ENCODE data around the gene CWC27.
"Not testable (repeated sequence)": the region's sequence is repeated elsewhere in the genome, so short reads cannot be mapped to it uniquely, and the experiment has no call there.

The CWC27 gene

GRCh38 chr5:64925123-64925522 is 156.4 kb downstream of the CWC27 start:
- Histone ChIP-seq H3K9me3 (ENCODE audit: control insufficient read depth, low read length) (no peaks in the 10 kb centered on the region), H3K36me3 (ENCODE audit: control insufficient read depth, insufficient read depth, low read length) (peaks cover 7% of the 10 kb centered on the region), H3K4me3 (ENCODE audit: insufficient read depth, low read depth, low read length, poor library complexity, severe bottlenecking) (no peak overlapping the region), H3K27me3 (replicated peaks; ENCODE audit: control insufficient read depth, insufficient read depth, low read length, poor library complexity, severe bottlenecking) (no peaks in the 10 kb centered on the region), H3K27ac (ENCODE audit: insufficient read depth, low read length, poor library complexity, severe bottlenecking) (no peak overlapping the region), H3K4me1 (ENCODE audit: control insufficient read depth, insufficient read depth, low read length, poor library complexity, severe bottlenecking) (no peaks in the 10 kb centered on the region)
- DNase-seq, result no peak

DNA sequence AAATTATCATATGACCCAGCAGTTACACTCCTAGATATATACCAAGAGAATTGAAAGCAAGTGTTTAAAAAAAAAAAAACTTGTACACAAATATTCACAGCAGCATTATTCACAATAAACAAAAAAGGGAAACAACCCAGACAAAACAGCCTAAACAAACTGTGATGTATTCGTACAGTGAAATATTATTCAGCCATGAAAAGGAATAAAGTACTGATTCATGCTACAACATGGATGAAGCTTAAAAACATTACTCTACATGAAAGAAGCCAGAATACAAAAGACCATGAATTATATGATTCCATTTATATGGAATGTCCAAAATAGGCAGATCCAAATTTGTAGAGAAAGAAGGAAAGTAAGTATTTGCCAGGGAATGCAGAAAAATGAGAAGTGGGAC is 161.1 kb downstream of the CWC27 start:
- no peak for DNase-seq
- peaks cover 3% of the 10 kb centered on the region for H3K36me3 ChIP-seq (ENCODE audit: control insufficient read depth, insufficient read depth, low read length)
- H3K27ac ChIP-seq (ENCODE audit: insufficient read depth, low read length, poor library complexity, severe bottlenecking), result no peak overlapping the region
- no peak overlapping the region for H3K4me3 ChIP-seq (ENCODE audit: insufficient read depth, low read depth, low read length, poor library complexity, severe bottlenecking)
- H3K27me3 ChIP-seq (replicated peaks; ENCODE audit: control insufficient read depth, insufficient read depth, low read length, poor library complexity, severe bottlenecking), result no peaks in the 10 kb centered on the region
- no peaks in the 10 kb centered on the region for H3K9me3 ChIP-seq (ENCODE audit: control insufficient read depth, low read length)
- H3K4me1 ChIP-seq (ENCODE audit: control insufficient read depth, insufficient read depth, low read length, poor library complexity, severe bottlenecking), result no peaks in the 10 kb centered on the region

DNA sequence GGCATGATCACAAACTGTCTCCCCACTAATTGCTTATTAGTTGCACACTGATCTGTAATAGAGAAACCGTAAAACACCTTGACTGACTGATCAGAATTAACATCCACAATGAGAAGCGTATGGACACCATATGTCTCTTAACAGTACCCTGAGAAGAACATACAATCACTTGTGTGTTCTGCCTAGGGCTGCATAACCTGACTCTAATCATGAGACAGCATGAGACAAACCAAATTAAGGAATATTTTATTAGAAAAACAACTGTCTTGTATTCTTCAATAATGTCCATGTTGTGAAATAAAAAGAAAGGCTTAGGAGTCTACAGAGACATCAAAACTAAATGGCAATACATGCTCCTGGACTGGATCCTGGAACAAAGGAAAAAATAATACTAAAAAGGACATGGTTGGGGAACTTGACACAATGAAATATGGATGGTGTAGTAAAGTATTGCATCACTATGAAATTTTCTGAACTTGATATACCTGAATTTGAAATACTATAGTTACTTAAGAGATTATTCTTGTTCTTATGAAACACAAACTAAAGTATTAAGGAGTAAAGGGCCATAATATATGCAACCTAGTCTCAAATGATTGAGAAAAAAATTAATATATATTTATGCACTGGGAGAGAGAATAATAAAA is 162.1 kb downstream of the CWC27 start:
- H3K9me3 ChIP-seq (ENCODE audit: control insufficient read depth, low read length), result no peaks in the 10 kb centered on the region
- H3K4me3 ChIP-seq (ENCODE audit: insufficient read depth, low read depth, low read length, poor library complexity, severe bottlenecking), result no peak overlapping the region
- no peak for DNase-seq
- no peaks in the 10 kb centered on the region for H3K4me1 ChIP-seq (ENCODE audit: control insufficient read depth, insufficient read depth, low read length, poor library complexity, severe bottlenecking)
- H3K36me3 ChIP-seq (ENCODE audit: control insufficient read depth, insufficient read depth, low read length), result peaks cover 3% of the 10 kb centered on the region
- H3K27me3 ChIP-seq (replicated peaks; ENCODE audit: control insufficient read depth, insufficient read depth, low read length, poor library complexity, severe bottlenecking), result no peaks in the 10 kb centered on the region
- no peak overlapping the region for H3K27ac ChIP-seq (ENCODE audit: insufficient read depth, low read length, poor library complexity, severe bottlenecking)

GRCh38 chr5:64939422-64939771 is 170.7 kb downstream of the CWC27 start:
- not testable (repeated sequence) for H3K36me3 ChIP-seq (ENCODE audit: control insufficient read depth, insufficient read depth, low read length); H3K9me3 ChIP-seq (ENCODE audit: control insufficient read depth, low read length); DNase-seq; H3K27ac ChIP-seq (ENCODE audit: insufficient read depth, low read length, poor library complexity, severe bottlenecking); H3K4me1 ChIP-seq (ENCODE audit: control insufficient read depth, insufficient read depth, low read length, poor library complexity, severe bottlenecking); H3K27me3 ChIP-seq (replicated peaks; ENCODE audit: control insufficient read depth, insufficient read depth, low read length, poor library complexity, severe bottlenecking); H3K4me3 ChIP-seq (ENCODE audit: insufficient read depth, low read depth, low read length, poor library complexity, severe bottlenecking)

GRCh38 chr5:64939772-64940510 is 171.2 kb downstream of the CWC27 start:
- H3K9me3 ChIP-seq (ENCODE audit: control insufficient read depth, low read length), result no peaks in the 10 kb centered on the region
- no peak overlapping the region for H3K27ac ChIP-seq (ENCODE audit: insufficient read depth, low read length, poor library complexity, severe bottlenecking)
- DNase-seq, result no peak
- no peaks in the 10 kb centered on the region for H3K27me3 ChIP-seq (replicated peaks; ENCODE audit: control insufficient read depth, insufficient read depth, low read length, poor library complexity, severe bottlenecking)
- H3K4me1 ChIP-seq (ENCODE audit: control insufficient read depth, insufficient read depth, low read length, poor library complexity, severe bottlenecking), result no peaks in the 10 kb centered on the region
- no peaks in the 10 kb centered on the region for H3K36me3 ChIP-seq (ENCODE audit: control insufficient read depth, insufficient read depth, low read length)
- H3K4me3 ChIP-seq (ENCODE audit: insufficient read depth, low read depth, low read length, poor library complexity, severe bottlenecking), result no peak overlapping the region

- no peaks in the 10 kb centered on the region for H3K27me3 ChIP-seq (replicated peaks; ENCODE audit: control insufficient read depth, insufficient read depth, low read length, poor library complexity, severe bottlenecking)
- no peak for DNase-seq
Measured at GRCh38 chr5:64942460-64942859, 173.7 kb downstream of the CWC27 start.

DNA sequence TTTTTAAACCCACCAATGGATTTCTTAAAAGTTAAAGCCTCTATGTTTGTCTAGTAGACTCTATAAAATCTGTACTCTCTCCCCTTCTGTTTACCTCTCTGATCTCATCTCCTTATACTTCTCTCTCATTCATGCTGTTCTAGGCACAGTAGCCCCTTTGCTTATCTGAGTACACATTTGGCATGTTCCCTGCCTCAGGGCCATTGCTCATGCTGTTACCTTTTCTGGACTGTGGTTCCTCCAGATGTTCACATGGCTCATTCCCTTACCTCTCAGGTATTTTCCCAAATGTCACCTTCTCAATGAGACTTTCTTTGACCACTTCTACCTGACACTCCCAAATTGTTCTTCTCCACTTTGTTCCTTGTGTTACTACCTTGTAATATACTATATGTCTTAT is 176.1 kb downstream of the CWC27 start:
- DNase-seq, result no peak
- no peaks in the 10 kb centered on the region for H3K4me1 ChIP-seq (ENCODE audit: control insufficient read depth, insufficient read depth, low read length, poor library complexity, severe bottlenecking)
- H3K4me3 ChIP-seq (ENCODE audit: insufficient read depth, low read depth, low read length, poor library complexity, severe bottlenecking), result no peak overlapping the region
- H3K9me3 ChIP-seq (ENCODE audit: control insufficient read depth, low read length), result no peaks in the 10 kb centered on the region
- H3K36me3 ChIP-seq (ENCODE audit: control insufficient read depth, insufficient read depth, low read length), result no peaks in the 10 kb centered on the region
- H3K27ac ChIP-seq (ENCODE audit: insufficient read depth, low read length, poor library complexity, severe bottlenecking), result no peak overlapping the region
- no peaks in the 10 kb centered on the region for H3K27me3 ChIP-seq (replicated peaks; ENCODE audit: control insufficient read depth, insufficient read depth, low read length, poor library complexity, severe bottlenecking)

More at GRCh38 chr5:64942460-64942859, 173.7 kb downstream of the CWC27 start:
- no peaks in the 10 kb centered on the region for H3K9me3 ChIP-seq (ENCODE audit: control insufficient read depth, low read length)
- H3K27ac ChIP-seq (ENCODE audit: insufficient read depth, low read length, poor library complexity, severe bottlenecking), result no peak overlapping the region
- no peak overlapping the region for H3K4me3 ChIP-seq (ENCODE audit: insufficient read depth, low read depth, low read length, poor library complexity, severe bottlenecking)
- H3K36me3 ChIP-seq (ENCODE audit: control insufficient read depth, insufficient read depth, low read length), result no peaks in the 10 kb centered on the region
- no peaks in the 10 kb centered on the region for H3K4me1 ChIP-seq (ENCODE audit: control insufficient read depth, insufficient read depth, low read length, poor library complexity, severe bottlenecking)

- no peak for DNase-seq
- Histone ChIP-seq H3K4me3 (ENCODE audit: insufficient read depth, low read depth, low read length, poor library complexity, severe bottlenecking) (no peak overlapping the region), H3K9me3 (ENCODE audit: control insufficient read depth, low read length) (no peaks in the 10 kb centered on the region), H3K36me3 (ENCODE audit: control insufficient read depth, insufficient read depth, low read length) (no peaks in the 10 kb centered on the region), H3K27me3 (replicated peaks; ENCODE audit: control insufficient read depth, insufficient read depth, low read length, poor library complexity, severe bottlenecking) (no peaks in the 10 kb centered on the region), H3K4me1 (ENCODE audit: control insufficient read depth, insufficient read depth, low read length, poor library complexity, severe bottlenecking) (no peaks in the 10 kb centered on the region), H3K27ac (ENCODE audit: insufficient read depth, low read length, poor library complexity, severe bottlenecking) (no peak overlapping the region)
Measured at GRCh38 chr5:64947031-64947430, 178.3 kb downstream of the CWC27 start.

DNA sequence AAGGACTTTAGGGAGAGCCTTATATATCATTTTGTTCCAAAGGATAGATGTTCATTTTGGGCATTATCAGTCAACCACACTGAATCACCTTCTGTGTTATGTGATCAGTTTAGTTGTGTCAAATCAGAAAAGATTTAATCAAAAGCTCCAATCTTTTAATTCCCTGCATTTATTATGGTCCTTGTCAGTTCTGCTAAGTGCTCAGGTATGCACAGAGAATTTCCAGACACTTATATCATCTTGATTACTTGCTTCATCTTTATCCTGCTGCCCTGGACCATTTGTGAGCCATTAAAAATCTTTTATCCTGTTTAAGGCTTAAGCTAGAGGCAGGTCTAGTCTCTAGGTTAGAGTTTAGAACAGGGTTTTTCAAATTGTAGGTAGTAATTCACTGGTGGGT is 179.1 kb downstream of the CWC27 start:
- Histone ChIP-seq H3K4me3 (ENCODE audit: insufficient read depth, low read depth, low read length, poor library complexity, severe bottlenecking) (no peak overlapping the region), H3K27me3 (replicated peaks; ENCODE audit: control insufficient read depth, insufficient read depth, low read length, poor library complexity, severe bottlenecking) (no peaks in the 10 kb centered on the region), H3K36me3 (ENCODE audit: control insufficient read depth, insufficient read depth, low read length) (no peaks in the 10 kb centered on the region), H3K27ac (ENCODE audit: insufficient read depth, low read length, poor library complexity, severe bottlenecking) (no peak overlapping the region), H3K9me3 (ENCODE audit: control insufficient read depth, low read length) (no peaks in the 10 kb centered on the region), H3K4me1 (ENCODE audit: control insufficient read depth, insufficient read depth, low read length, poor library complexity, severe bottlenecking) (no peaks in the 10 kb centered on the region)
- no peak for DNase-seq

DNA sequence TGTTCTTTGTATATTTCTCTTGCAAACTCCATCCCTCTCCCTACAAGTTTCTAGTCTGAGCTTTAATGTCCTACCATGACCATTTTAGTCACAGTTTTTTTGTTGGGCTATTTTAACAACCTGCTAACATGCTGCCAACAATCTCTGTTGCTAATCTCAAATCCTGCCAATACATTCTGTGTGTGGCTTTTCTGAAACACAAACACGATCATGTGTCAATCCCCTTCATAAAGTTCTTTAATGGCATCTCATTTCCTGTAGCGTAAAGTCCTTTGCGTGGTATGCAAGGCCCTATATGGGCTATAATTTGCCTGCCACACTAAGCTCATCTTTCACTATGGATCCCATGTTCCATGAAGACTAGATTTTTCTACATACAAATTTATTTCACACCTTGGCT is 180.6 kb downstream of the CWC27 start:
- H3K9me3 ChIP-seq (ENCODE audit: control insufficient read depth, low read length), result no peaks in the 10 kb centered on the region
- H3K4me3 ChIP-seq (ENCODE audit: insufficient read depth, low read depth, low read length, poor library complexity, severe bottlenecking), result no peak overlapping the region
- H3K36me3 ChIP-seq (ENCODE audit: control insufficient read depth, insufficient read depth, low read length), result no peaks in the 10 kb centered on the region
- DNase-seq, result no peak
- no peaks in the 10 kb centered on the region for H3K4me1 ChIP-seq (ENCODE audit: control insufficient read depth, insufficient read depth, low read length, poor library complexity, severe bottlenecking)
- no peaks in the 10 kb centered on the region for H3K27me3 ChIP-seq (replicated peaks; ENCODE audit: control insufficient read depth, insufficient read depth, low read length, poor library complexity, severe bottlenecking)
- H3K27ac ChIP-seq (ENCODE audit: insufficient read depth, low read length, poor library complexity, severe bottlenecking), result no peak overlapping the region
